K562 (cell line): ENCODE results near the gene ATOSA. TPM values are rescaled to one million over a fixed set of nuclear protein-coding genes. Genes with fewer than 3 reads are reported as not detected.

ENCODE experiments used
- ARID1B ChIP-seq: fragments of 450-650 bp; IDR thresholded peaks from 2 replicates; pipeline ENCODE4 v1.6.1; 2016; ENCODE audit warnings: antibody characterized with exemption, mild to moderate bottlenecking, inconsistent platforms
- ATF4 ChIP-seq: fragments of 450-650 bp; formaldehyde crosslinking; IDR thresholded peaks from 2 replicates; pipeline ENCODE4 v1.4.0; 2022; ENCODE audit warnings: mild to moderate bottlenecking, moderate library complexity
- CHD4 ChIP-seq: fragments of 200-600 bp; sonication (generic); IDR thresholded peaks from 3 replicates; pipeline ENCODE4 v1.6.1; 2012; ENCODE audit warnings: low read depth, mild to moderate bottlenecking, mixed read lengths, low read length, inconsistent platforms; ENCODE audit not compliant: insufficient read depth, insufficient replicate concordance, poor library complexity, severe bottlenecking
- ELK1 ChIP-seq: sonication (generic); formaldehyde crosslinking; IDR thresholded peaks from 2 replicates; pipeline ENCODE4 v1.8.1; 2022; ENCODE audit warnings: missing genetic modification reagents
- ETS1 ChIP-seq: conservative IDR thresholded peaks from 2 replicates; pipeline ENCODE4 v1.6.1; 2011; ENCODE audit warnings: low read depth, mild to moderate bottlenecking, low read length; ENCODE audit not compliant: control insufficient read depth
- ETV6 ChIP-seq, 3 experiments: fragments of 150-350 bp in 1 of 3; sonication (generic) in 1 of 3; formaldehyde crosslinking in 1 of 3; IDR thresholded peaks; 2 replicates each; pipeline versions ENCODE4 v1.6.1 to v1.8.0; 2014 to 2022; ENCODE audit warnings: borderline replicate concordance in 2 of 3, low read depth in 2 of 3, antibody characterized with exemption in 1 of 3, low read length in 1 of 3, mild to moderate bottlenecking in 1 of 3, missing genetic modification reagents in 1 of 3
- GATAD2A ChIP-seq: fragments of 450-650 bp; IDR thresholded peaks from 2 replicates; pipeline ENCODE4 v1.6.1; 2017
- PTRF ChIP-seq: fragments of 450-650 bp; IDR thresholded peaks from 2 replicates; pipeline ENCODE4 v1.6.1; 2016; ENCODE audit warnings: mild to moderate bottlenecking, missing genetic modification characterization, missing compliant biosample characterization
- TBL1XR1 ChIP-seq, 2 experiments: IDR thresholded peaks; 2 replicates each; pipeline ENCODE4 v1.6.1; 2012; ENCODE audit warnings: improper control_type of control experiment in 2 of 2, low read length in 2 of 2, mild to moderate bottlenecking in 1 of 2
- TEAD4 ChIP-seq, 2 experiments: sonication (generic) in 1 of 2; formaldehyde crosslinking in 1 of 2; IDR thresholded peaks; 2 replicates each; pipeline versions ENCODE4 v1.6.1 to v1.8.0; 2012 to 2022; ENCODE audit warnings: borderline replicate concordance in 1 of 2, inconsistent platforms in 1 of 2, low read length in 1 of 2, mild to moderate bottlenecking in 1 of 2, missing genetic modification reagents in 1 of 2
- ZNF134 ChIP-seq: fragments of 250-450 bp; sonication (Bioruptor Pico); conservative IDR thresholded peaks from 2 replicates; pipeline ENCODE4 v1.4.0; 2020
- ZNF140 ChIP-seq: fragments of 250-450 bp; sonication (Bioruptor Pico); IDR thresholded peaks from 2 replicates; pipeline ENCODE4 v1.8.0; 2021; ENCODE audit warnings: moderate library complexity, mild to moderate bottlenecking, inconsistent platforms
- polyA plus RNA-seq, 8 experiments: library from polyadenylated mRNA; depleted of rRNA in 4 of 8; stranded (reverse) in 5 of 8; unstranded in 3 of 8; fragments of >200 nt; fragmentation: Nextera tagmentation in 2 of 8; fragmentation: Illumina TruSeq in 1 of 8; extraction: Ambion mirVana in 2 of 8; extraction: Trizol in 1 of 8; gene quantifications; 2 replicates each; pipeline versions ENCODE4 v1.2.1 to v1.2.3, GENCODE V29; 2011 to 2014; ENCODE audit warnings: inconsistent platforms in 1 of 8, missing spikeins in 1 of 8
- total RNA-seq, 7 experiments: library from RNA; depleted of rRNA in 6 of 7; stranded (reverse); fragments of >200 nt in 6 of 7; fragmentation: Illumina TruSeq in 2 of 7; extraction: Trizol in 2 of 7; gene quantifications; 2 replicates each; pipeline versions ENCODE4 v1.2.1 to v1.2.3, GENCODE V29; 2011 to 2021; ENCODE audit warnings: low replicate concordance in 1 of 7

ATOSA gene
- total and polyA plus RNA-seq, 9 of the 15 experiments (the other 6 are each of a cell fraction or from before 2014, with no cell fraction given): 2.0 to 6.1 (median 3.9) TPM

GRCh38 chr15:52689562-52689961 is 10.4 kb upstream of the ATOSA start (continued):
- TF ChIP-seq ETS1 (no peak), ZNF134 (CRISPR knock-in tag) (no peak), ZNF140 (CRISPR knock-in tag) (no peak), CHD4 (no peak), TBL1XR1 (IDR thresholded peaks at IDR 0.05; ENCODE audit: low read length in 2 of 2) (no peak), PTRF (tag) (no peak), ETV6 (IDR thresholded peaks at IDR 0.05; ENCODE audit: borderline replicate concordance in 1 of 2, low read depth in 2 of 2, low read length in 1 of 2) (no peak), ETV6 (CRISPR knock-in tag; IDR thresholded peaks at IDR 0.05; ENCODE audit: borderline replicate concordance) (no peak), ELK1 (CRISPR knock-in tag) (no peak), TEAD4 (IDR thresholded peaks at IDR 0.05; ENCODE audit: low read length) (no peak), TEAD4 (CRISPR knock-in tag; IDR thresholded peaks at IDR 0.05; ENCODE audit: borderline replicate concordance) (no peak), GATAD2A (no peak), ATF4 (CRISPR knock-in tag) (no peak), ARID1B (no peak)
